Activated CD4-positive, alpha-beta T cell treated with anti-CD3 and anti-CD28 coated beads, Interleukin-2, amount 10 ng/mL, durations not matched to agents 24 days and 14 days (primary cell): ENCODE results near the gene ARSG. TPM values are rescaled to one million over a fixed set of nuclear protein-coding genes. Genes with fewer than 3 reads are reported as not detected.

Experiments used
- DNase-seq: peaks from one replicate; pipeline ENCODE4 v3.0.0; 2022
- H3K27ac Mint-ChIP-seq: one replicate; pipeline ENCODE4 v1.8.0; 2022; ENCODE audit warnings: mild to moderate bottlenecking, mixed read lengths
- H3K27me3 Mint-ChIP-seq: one replicate; pipeline ENCODE4 v1.8.0; 2022; ENCODE audit warnings: mixed read lengths
- H3K36me3 Mint-ChIP-seq: one replicate; pipeline ENCODE4 v1.8.0; 2022; ENCODE audit warnings: low read depth, mild to moderate bottlenecking, mixed read lengths
- H3K4me1 Mint-ChIP-seq: one replicate; pipeline ENCODE4 v1.8.0; 2021; ENCODE audit warnings: mixed read lengths
- H3K4me3 Mint-ChIP-seq: one replicate; pipeline ENCODE4 v1.8.0; 2022; ENCODE audit warnings: mild to moderate bottlenecking, moderate library complexity, mixed read lengths
- H3K9me3 Mint-ChIP-seq: one replicate; pipeline ENCODE4 v1.8.0; 2021; ENCODE audit warnings: mixed read lengths
- intact Hi-C: fragments of 100-400 bp; cut with micrococcal nuclease; formaldehyde crosslinking; loops from one replicate; pipeline ENCODE4 v1.15.1; 2023
- total RNA-seq: library from RNA; stranded (reverse); gene quantifications from 2 replicates; pipeline ENCODE4 v1.2.3, GENCODE V29; 2022

ARSG gene
- total RNA-seq, 1 donor from 2014 or later, result 5.6 TPM

- no peak for DNase-seq
- no peaks in the 10 kb centered on the region for H3K9me3 Mint-ChIP-seq
- peaks cover 29% of the 10 kb centered on the region for H3K4me1 Mint-ChIP-seq
- no peak overlapping the region for H3K27ac Mint-ChIP-seq
- no peaks in the 10 kb centered on the region for H3K36me3 Mint-ChIP-seq
- H3K4me3 Mint-ChIP-seq, result no peak overlapping the region
- intact Hi-C loops, result loop anchor here (5.0 kb wide), 1 partner anchor 36 kb away; no protein-coding TSS in a partner anchor
- H3K27me3 Mint-ChIP-seq, result no peaks in the 10 kb centered on the region
These were observed 91.8 kb downstream of the ARSG start for GRCh38 chr17:68383120-68383442.

GRCh38 chr17:68383443-68384321 lies 92.4 kb downstream of the ARSG start:
- peak overlapping the region; percentile 43 for H3K27ac Mint-ChIP-seq
- intact Hi-C loops, result loop anchor here (5.0 kb wide), 1 partner anchor 36 kb away; no protein-coding TSS in a partner anchor
- no peaks in the 10 kb centered on the region for H3K27me3 Mint-ChIP-seq
- H3K4me1 Mint-ChIP-seq, result peaks cover 29% of the 10 kb centered on the region
- DNase-seq, result peak; percentile 78
- no peaks in the 10 kb centered on the region for H3K36me3 Mint-ChIP-seq
- H3K4me3 Mint-ChIP-seq, result peak overlapping the region; percentile 54
- no peaks in the 10 kb centered on the region for H3K9me3 Mint-ChIP-seq

GRCh38 chr17:68384471-68384870 lies 93.2 kb downstream of the ARSG start:
- H3K4me3 Mint-ChIP-seq, result no peak overlapping the region
- intact Hi-C loops, result loop anchor here (5.0 kb wide), 1 partner anchor 37 kb away; no protein-coding TSS in a partner anchor

GRCh38 chr17:68384941-68385340 lies 93.6 kb downstream of the ARSG start:
- H3K27ac Mint-ChIP-seq, result no peak overlapping the region
- intact Hi-C loops, result loop anchor here (5.0 kb wide), 1 partner anchor 38 kb away; no protein-coding TSS in a partner anchor
- no peaks in the 10 kb centered on the region for H3K9me3 Mint-ChIP-seq
- no peak overlapping the region for H3K4me3 Mint-ChIP-seq
- no peak for DNase-seq
- H3K27me3 Mint-ChIP-seq, result no peaks in the 10 kb centered on the region
- H3K36me3 Mint-ChIP-seq, result no peaks in the 10 kb centered on the region
- H3K4me1 Mint-ChIP-seq, result peaks cover 29% of the 10 kb centered on the region

More at GRCh38 chr17:68384471-68384870, 93.2 kb downstream of the ARSG start:
- Mint-ChIP-seq H3K9me3 (no peaks in the 10 kb centered on the region), H3K36me3 (no peaks in the 10 kb centered on the region), H3K27me3 (no peaks in the 10 kb centered on the region), H3K4me1 (peaks cover 29% of the 10 kb centered on the region), H3K27ac (no peak overlapping the region)
- DNase-seq, result no peak

- H3K4me3 Mint-ChIP-seq, result no peak overlapping the region
- DNase-seq, result no peak
- H3K4me1 Mint-ChIP-seq, result peaks cover 28% of the 10 kb centered on the region
- no peaks in the 10 kb centered on the region for H3K36me3 Mint-ChIP-seq
- H3K27me3 Mint-ChIP-seq, result no peaks in the 10 kb centered on the region
- H3K27ac Mint-ChIP-seq, result no peak overlapping the region
- intact Hi-C loops, result no loop called here
- H3K9me3 Mint-ChIP-seq, result no peaks in the 10 kb centered on the region
These were observed 94.4 kb downstream of the ARSG start for GRCh38 chr17:68385490-68386215.

GRCh38 chr17:68387435-68388218 lies 96.3 kb downstream of the ARSG start:
- Mint-ChIP-seq H3K27ac (no peak overlapping the region), H3K27me3 (no peaks in the 10 kb centered on the region), H3K9me3 (no peaks in the 10 kb centered on the region), H3K36me3 (no peaks in the 10 kb centered on the region), H3K4me3 (no peak overlapping the region), H3K4me1 (peaks cover 24% of the 10 kb centered on the region)
- DNase-seq, result no peak
- intact Hi-C loops, result no loop called here

- H3K36me3 Mint-ChIP-seq, result peaks cover 1% of the 10 kb centered on the region
- H3K27ac Mint-ChIP-seq, result peak overlapping the region; percentile 51
- H3K4me1 Mint-ChIP-seq, result peaks cover 12% of the 10 kb centered on the region
- H3K4me3 Mint-ChIP-seq, result no peak overlapping the region
- no peaks in the 10 kb centered on the region for H3K9me3 Mint-ChIP-seq
- H3K27me3 Mint-ChIP-seq, result no peaks in the 10 kb centered on the region
- DNase-seq, result no peak
- intact Hi-C loops, result no loop called here
These were observed 97.7 kb downstream of the ARSG start for GRCh38 chr17:68389041-68389440.

GRCh38 chr17:68390888-68391545 lies 99.7 kb downstream of the ARSG start:
- no peaks in the 10 kb centered on the region for H3K27me3 Mint-ChIP-seq
- intact Hi-C loops, result no loop called here
- no peak overlapping the region for H3K4me3 Mint-ChIP-seq
- peaks cover 8% of the 10 kb centered on the region for H3K36me3 Mint-ChIP-seq
- no peak overlapping the region for H3K27ac Mint-ChIP-seq
- H3K4me1 Mint-ChIP-seq, result peaks cover 3% of the 10 kb centered on the region
- no peak for DNase-seq
- H3K9me3 Mint-ChIP-seq, result peaks cover 5% of the 10 kb centered on the region

- DNase-seq, result no peak
These were observed 100.4 kb downstream of the ARSG start for GRCh38 chr17:68391561-68392268.

GRCh38 chr17:68394608-68395331 lies 103.5 kb downstream of the ARSG start:
- Mint-ChIP-seq H3K9me3 (peaks cover 5% of the 10 kb centered on the region), H3K27me3 (no peaks in the 10 kb centered on the region), H3K36me3 (peaks cover 14% of the 10 kb centered on the region), H3K4me3 (no peak overlapping the region), H3K27ac (no peak overlapping the region), H3K4me1 (peaks cover 21% of the 10 kb centered on the region)
- no peak for DNase-seq
- intact Hi-C loops, result no loop called here

More at GRCh38 chr17:68391561-68392268, 100.4 kb downstream of the ARSG start:
- H3K36me3 Mint-ChIP-seq, result peaks cover 12% of the 10 kb centered on the region
- intact Hi-C loops, result no loop called here
- no peak overlapping the region for H3K27ac Mint-ChIP-seq
- no peaks in the 10 kb centered on the region for H3K27me3 Mint-ChIP-seq
- H3K4me3 Mint-ChIP-seq, result no peak overlapping the region
- H3K4me1 Mint-ChIP-seq, result peaks cover 5% of the 10 kb centered on the region
- H3K9me3 Mint-ChIP-seq, result peaks cover 5% of the 10 kb centered on the region

- DNase-seq, result no peak
- H3K4me1 Mint-ChIP-seq, result peaks cover 31% of the 10 kb centered on the region
- peaks cover 5% of the 10 kb centered on the region for H3K9me3 Mint-ChIP-seq
- H3K36me3 Mint-ChIP-seq, result peaks cover 17% of the 10 kb centered on the region
- peak overlapping the region; percentile 53 for H3K27ac Mint-ChIP-seq
- intact Hi-C loops, result no loop called here
- no peaks in the 10 kb centered on the region for H3K27me3 Mint-ChIP-seq
- no peak overlapping the region for H3K4me3 Mint-ChIP-seq
These were observed 105.2 kb downstream of the ARSG start for GRCh38 chr17:68396226-68397107.
